ENCODE results near the gene ANKRD52. TPM values are rescaled to one million over a fixed set of nuclear protein-coding genes. Genes with fewer than 3 reads are reported as not detected.
A peak's percentile ranks its signal among the peaks of the same experiment; 100 is the strongest.

The ANKRD52 gene
- total and polyA plus RNA-seq, 9 of the 15 experiments (the other 6 are each of a cell fraction or from before 2014, with no cell fraction given) = 0.52 to 46.8 (median 7.9) TPM

GRCh38 chr12:56221757-56222530 is 36.2 kb downstream of the ANKRD52 start, which contains the start of gene RNF41 (continued):
- TF ChIP-seq ARID4B (CRISPR knock-in tag; IDR thresholded peaks at IDR 0.05) (peak; percentile 72), THAP12 (CRISPR knock-in tag; IDR thresholded peaks at IDR 0.05) (peak; percentile 86), EP400 (IDR thresholded peaks at IDR 0.05) (peak; percentile 85), ZNF253 (CRISPR knock-in tag; conservative IDR thresholded peaks at IDR 0.05) (no peak), CBFB (CRISPR knock-in tag; IDR thresholded peaks at IDR 0.05) (peak; percentile 66; the same call in 1 of the 2 replicates), CREB1 (IDR thresholded peaks at IDR 0.05) (peak; percentile 82), CREB1 (CRISPR knock-in tag; IDR thresholded peaks at IDR 0.05) (peak; percentile 81), ZNF408 (CRISPR knock-in tag; IDR thresholded peaks at IDR 0.05; ENCODE audit: low read depth) (no peak), FOXM1 (IDR thresholded peaks at IDR 0.05; ENCODE audit: low read depth) (no peak), FOXM1 (CRISPR knock-in tag; IDR thresholded peaks at IDR 0.05; ENCODE audit: low read depth) (no peak), CHD4 (IDR thresholded peaks at IDR 0.05; ENCODE audit: insufficient read depth, insufficient replicate concordance, low read depth, low read length, poor library complexity, severe bottlenecking) (no peak), ASH1L (IDR thresholded peaks at IDR 0.05; ENCODE audit: borderline replicate concordance, low read depth, partially characterized antibody) (no peak), ZBTB43 (CRISPR knock-in tag; IDR thresholded peaks at IDR 0.05) (0 out of 2 replicates have a peak, but pooled peaks have one; percentile 42), RBM39 (optimal IDR thresholded peaks at IDR 0.05; ENCODE audit: low read depth, low read length) (no peak), FOSL1 (tag; conservative IDR thresholded peaks at IDR 0.05) (no peak), NCOA2 (IDR thresholded peaks at IDR 0.05; ENCODE audit: partially characterized antibody in 2 of 2) (no peak), MLX (CRISPR knock-in tag; conservative IDR thresholded peaks at IDR 0.05) (no peak), SMARCE1 (IDR thresholded peaks at IDR 0.05) (no peak)

All from K562 (cell line).